GM19467 (cell line): Measurements from ENCODE around the gene SLC36A1.
"Not testable (repeated sequence)": the region's sequence is repeated elsewhere in the genome, so short reads cannot be mapped to it uniquely, and the experiment has no call there.

ENCODE experiments used
- ATAC-seq: cut with Tn5 transposase; IDR thresholded peaks from one replicate; pipeline ENCODE4 v1.9.1; 2021; ENCODE audit warnings: mild to moderate bottlenecking, moderate library complexity; ENCODE audit not compliant: unreplicated experiment

SLC36A1 gene

GRCh38 chr5:151483176-151483575 is 35.8 kb downstream of the SLC36A1 start:
- no peak for ATAC-seq

DNA sequence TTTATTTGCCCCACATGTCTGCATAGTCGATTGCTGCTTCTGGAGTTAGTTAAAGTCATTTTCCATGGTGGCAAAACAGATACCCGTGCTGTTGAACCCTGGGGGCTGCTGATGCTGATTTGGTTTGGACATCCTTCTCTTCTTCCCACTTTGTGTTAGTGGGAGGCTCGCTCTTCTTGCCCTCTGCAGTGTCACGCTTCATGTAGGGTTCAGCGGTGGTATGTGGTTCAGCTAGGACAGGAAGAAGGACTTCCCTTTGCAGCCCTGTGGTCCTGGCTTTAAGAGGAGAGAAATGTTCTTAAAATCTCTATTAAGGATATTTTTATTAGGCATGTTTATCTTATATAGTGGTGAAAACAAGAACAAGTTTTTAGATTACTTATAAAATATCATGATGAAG is 36.2 kb downstream of the SLC36A1 start:
- ATAC-seq: no peak

GRCh38 chr5:151487544-151487943 is 40.1 kb downstream of the SLC36A1 start:
- no peak for ATAC-seq

GRCh38 chr5:151490627-151491026 is 43.2 kb downstream of the SLC36A1 start:
- ATAC-seq: no peak

DNA sequence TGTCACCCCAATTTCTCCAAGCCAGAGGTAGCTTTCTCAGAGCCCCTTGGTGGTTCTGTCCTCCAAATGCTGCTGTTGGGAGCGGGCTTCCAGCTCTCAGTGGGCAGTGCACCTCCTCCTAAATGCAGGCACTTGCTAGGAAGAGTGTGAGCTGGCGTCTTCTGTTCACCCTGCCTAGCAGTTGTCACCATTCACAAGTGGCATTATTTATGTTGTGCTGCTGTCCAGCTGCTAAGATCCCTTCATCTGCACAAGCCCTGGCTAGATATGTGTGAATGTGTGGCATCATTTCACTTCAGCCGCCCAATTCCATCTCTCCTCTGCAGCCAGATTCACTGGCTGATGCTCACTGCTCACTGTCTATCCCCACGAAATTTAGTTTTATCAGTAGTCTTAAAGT is 43.7 kb downstream of the SLC36A1 start:
- no peak for ATAC-seq

- ATAC-seq: no peak
These were observed 45.3 kb downstream of the SLC36A1 start for GRCh38 chr5:151492729-151493128.

DNA sequence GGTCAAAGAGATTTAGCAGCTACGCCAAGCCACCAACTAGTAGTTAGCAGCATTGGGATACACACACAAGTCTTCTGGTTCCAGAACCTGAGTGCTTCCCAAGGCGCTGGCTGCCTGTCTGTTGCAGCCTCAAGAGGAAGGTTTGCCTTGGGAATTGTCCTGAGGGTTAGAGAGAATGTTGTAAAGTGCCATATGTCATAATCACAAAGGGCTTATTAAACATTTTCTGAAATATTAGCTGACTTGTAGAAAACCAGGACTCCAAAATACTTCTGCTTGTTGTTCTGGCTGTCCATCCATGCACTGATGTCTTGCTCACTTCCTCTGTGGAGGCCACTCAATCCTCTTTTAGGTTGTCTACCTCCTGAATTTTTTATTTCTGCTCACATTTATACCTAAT is 46.3 kb downstream of the SLC36A1 start:
- no peak for ATAC-seq

DNA sequence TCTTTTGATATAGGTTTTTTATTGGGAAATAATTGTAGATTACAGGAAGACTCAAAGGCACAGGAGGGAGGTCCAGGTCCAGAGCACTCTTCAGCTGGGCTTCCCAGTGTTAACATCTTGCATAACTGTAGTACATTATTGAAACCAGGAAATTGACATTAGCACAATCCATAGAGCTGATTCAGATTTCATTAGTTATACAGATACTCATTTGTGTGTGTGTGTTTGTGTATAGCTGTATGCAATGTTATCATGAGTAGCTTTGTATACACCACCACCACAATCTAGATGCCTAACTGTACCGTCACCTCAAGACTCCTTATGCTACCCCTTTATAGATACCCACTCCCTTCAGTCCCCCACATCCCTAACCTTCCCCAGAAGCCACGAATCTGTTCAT is 47.9 kb downstream of the SLC36A1 start:
- ATAC-seq: no peak

DNA sequence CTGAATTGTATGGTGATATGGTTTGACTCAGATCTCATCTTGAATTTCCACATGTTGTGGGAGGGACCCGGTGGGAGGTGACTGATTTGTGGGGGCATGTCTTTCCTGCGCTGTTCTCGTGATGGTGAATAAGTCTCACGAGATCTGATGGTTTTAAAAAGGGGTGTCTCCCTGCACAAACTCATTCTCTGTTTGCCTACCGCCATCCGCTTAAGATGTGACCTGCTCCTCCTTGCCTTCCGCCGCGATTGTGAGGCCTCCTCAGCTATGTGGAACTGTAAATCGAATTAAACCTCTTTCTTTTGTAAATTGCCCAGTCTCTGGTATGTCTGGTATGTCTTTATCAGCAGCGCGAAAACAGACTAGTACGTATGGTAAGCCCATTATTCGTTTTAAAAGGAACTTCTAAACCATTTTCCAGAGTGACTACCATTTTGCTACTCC is 48.7 kb downstream of the SLC36A1 start:
- ATAC-seq: no peak

DNA sequence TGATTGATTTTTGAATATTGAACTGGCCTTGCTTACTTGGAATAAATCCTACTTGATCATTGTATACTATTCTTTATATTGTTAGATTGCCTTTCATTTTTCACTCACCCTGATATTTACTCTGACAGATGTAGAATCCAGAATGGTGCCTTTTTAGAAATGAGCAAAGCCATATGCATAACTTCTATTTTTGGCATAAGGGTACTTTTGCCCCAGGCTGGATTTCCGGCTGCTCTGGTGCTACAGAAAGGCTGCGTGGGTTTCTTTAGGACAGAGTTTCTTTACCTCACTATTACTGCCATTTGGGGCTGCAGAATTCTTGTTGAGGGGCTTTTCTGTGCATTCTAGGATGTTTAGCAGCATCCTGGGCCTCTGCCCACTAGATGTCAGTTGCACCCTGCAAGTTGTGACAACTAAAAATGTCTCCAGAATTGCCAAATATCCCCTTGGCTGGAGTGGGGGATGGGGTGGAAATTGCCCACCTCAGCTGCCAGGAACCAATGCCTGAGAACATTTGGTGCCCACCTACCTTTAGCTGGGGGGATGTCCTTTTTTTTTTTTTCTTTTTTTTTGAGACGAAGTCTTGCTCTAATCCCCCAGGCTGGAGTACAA is 50.1 kb downstream of the SLC36A1 start:
- no peak for ATAC-seq

DNA sequence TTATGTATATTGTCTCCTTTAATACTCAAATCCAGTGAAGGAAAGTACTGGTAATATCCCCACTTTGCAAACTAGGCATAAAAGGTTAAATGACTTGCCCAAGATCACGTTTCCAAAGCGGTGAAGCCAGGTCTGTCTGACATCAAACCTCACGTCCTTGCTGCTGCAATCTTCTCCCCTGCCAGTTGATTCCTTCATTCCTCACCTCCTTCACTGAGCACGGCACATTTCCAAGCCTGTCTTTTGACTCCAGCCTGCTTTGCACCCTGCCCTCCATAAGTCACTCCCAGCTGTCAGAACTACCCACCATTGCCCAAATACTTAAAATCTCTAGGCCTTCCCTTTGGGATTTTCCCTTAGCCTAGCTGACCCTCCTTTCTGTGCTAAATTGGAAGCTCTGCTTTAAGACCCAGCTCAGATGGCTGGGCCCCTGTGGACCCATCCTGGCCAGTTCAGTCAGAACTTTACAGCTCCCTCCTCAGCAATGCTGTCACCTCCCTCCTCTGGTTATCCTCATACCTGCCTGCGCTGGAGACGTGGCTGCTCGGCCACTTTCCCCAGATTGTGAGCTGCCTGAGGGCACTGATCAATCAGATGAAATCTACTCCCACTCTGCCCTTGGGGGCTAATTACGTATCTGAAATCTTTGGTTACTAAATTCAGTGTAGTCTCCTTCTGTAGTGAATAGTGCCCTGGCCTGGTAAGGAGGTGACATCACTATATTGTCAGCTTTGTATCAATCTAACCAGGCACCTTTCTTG is 51.2 kb downstream of the SLC36A1 start:
- no peak for ATAC-seq

- ATAC-seq: no peak
These were observed 52.2 kb downstream of the SLC36A1 start for GRCh38 chr5:151499501-151500035.

GRCh38 chr5:151504006-151504405 is 56.6 kb downstream of the SLC36A1 start:
- ATAC-seq: no peak

DNA sequence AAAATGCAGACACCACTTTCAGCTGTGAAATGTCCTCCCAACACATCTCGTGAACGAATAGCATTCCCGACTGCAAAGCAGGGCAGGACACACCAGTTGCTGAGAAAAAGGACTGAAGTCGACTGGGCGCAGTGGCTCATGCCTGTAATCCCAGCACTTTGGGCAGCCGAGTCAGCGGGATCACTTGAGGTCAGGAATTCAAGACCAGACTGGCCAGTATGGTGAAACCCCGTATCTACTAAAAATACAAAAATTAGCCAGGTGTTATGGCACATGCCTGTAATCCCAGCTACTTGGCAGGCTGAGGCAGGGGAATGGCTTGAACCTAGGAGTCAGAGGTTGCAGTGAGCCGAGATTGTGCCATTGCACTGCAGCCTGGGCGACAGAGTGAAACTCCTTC is 60.9 kb downstream of the SLC36A1 start:
- ATAC-seq: not testable (repeated sequence)

GRCh38 chr5:151509231-151509630 is 61.8 kb downstream of the SLC36A1 start:
- ATAC-seq: no peak

GRCh38 chr5:151509836-151510235 is 62.4 kb downstream of the SLC36A1 start:
- ATAC-seq: no peak

- ATAC-seq: no peak
These were observed 69.9 kb downstream of the SLC36A1 start for GRCh38 chr5:151517122-151517920.

- ATAC-seq: no peak
These were observed 72.9 kb downstream of the SLC36A1 start for GRCh38 chr5:151520294-151520693.

DNA sequence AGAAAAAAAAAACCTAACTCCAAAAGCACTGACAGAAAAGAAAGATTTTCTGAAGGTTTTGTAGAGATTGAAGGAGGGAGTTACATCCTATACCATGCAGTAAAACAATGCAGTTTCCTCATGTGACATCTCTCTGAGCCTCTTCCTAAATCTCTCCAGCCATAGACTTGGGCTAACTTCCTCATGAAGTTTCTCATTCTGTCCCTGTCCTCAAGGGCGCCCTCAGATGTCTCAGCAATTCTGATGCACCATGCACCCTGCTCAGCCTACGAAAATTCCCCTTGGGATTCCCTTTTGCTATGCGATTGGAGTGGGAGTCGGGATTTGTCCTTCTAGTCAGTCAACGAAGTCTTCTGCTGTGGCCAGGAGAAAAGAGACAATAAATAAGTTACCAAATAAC is 74.8 kb downstream of the SLC36A1 start:
- no peak for ATAC-seq

GRCh38 chr5:151523335-151523734 is 75.9 kb downstream of the SLC36A1 start:
- ATAC-seq: peak; percentile 91

- no peak for ATAC-seq
These were observed 80.8 kb downstream of the SLC36A1 start for GRCh38 chr5:151528153-151528552.

DNA sequence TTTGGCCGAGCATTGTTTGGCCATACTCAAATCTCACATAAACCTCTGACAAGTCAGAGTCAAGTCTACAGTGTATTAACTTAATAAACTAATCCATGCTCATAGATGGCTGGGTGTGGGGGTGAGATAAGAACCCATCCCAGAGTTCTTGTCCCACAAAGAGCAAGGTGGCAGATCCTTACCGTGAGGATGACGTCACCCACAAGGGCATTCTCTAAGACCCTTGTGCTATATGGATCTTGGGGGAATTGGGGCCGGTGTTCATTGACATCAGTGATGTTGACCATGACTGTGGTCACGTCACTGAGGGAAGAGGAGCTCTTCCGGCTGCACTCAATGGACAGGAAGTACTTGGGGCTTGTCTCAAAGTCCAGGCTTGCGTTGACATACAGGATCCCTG is 81.6 kb downstream of the SLC36A1 start:
- no peak for ATAC-seq
